Stimulated activated CD4-positive, alpha-beta T cell treated with anti-CD3 and anti-CD28 coated beads, Interleukin-12 subunit alpha, Interleukin-12 subunit beta, amount 100 ng/mL, for 4 hours (primary cell): ENCODE results near the gene ZNF700.
"Not testable (repeated sequence)": the region's sequence is repeated elsewhere in the genome, so short reads cannot be mapped to it uniquely, and the experiment has no call there.

Experiments used
- DNase-seq: peaks from one replicate; pipeline ENCODE4 v3.0.0-alpha.2; 2020

Gene ZNF700

DNA sequence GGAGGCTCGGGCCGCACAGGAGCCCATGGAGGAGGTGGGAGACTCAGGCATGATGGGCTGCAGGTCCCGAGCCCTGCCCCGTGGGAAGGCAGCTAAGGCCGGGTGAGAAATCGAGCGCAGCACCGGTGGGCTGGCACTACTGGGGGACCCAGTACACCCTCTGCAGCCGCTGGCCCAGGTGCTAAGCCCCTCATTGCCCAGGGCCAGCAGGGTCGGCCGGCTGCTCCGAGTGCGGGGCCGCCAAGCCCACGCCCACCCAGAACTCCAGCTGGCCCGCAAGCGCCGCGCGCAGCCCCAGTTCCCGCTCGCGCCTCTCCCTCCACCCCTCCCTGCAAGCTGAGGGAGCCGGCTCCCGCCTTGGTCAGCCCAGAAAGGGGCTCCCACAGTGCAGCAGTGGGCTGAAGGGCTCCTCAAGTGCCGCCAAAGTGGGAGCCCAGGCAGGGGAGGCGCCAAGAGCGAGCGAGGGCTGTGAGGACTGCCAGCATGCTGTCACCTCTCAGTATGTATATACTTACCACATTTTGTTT is 16.5 kb downstream of the ZNF700 start:
- not testable (repeated sequence) for DNase-seq

DNA sequence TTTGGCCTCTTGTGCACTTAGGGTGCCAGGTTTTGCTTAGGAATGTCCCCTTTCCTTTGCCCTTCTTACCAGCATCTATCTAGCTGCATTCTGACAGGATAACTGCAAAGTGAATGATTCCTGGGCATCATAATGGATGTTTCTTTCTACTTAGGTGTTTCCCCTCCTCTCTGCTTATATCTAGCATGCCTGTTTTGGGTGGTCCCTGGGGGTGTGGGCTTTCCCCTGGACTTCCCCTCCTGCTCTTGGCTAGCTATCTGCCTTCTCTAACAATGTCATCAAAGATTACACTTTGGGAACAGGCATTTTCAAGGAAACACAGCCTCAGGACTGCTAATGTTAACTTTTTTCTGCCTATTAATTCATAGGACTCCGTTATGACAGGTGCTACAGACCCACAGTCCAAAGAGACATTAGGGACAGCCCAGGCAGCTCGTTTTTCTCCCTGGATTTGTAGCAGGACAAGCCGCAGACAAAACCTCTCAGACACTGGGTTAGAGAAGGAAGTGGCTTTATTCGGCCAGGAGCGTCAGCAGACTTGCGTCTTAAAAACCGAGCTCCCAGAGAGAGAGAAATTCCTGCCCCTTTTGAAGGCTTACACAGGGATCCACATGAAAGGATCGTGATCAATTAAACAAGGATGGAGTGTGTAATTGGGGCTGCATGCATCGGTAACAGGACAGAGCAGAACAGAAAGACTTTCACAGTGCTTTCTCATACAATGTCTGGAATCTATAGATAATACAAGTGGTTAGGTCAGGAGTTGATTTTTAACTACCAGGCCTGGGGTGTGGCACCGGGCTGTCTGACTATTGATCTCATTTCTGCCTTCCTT is 17.3 kb downstream of the ZNF700 start:
- DNase-seq, result no peak

DNA sequence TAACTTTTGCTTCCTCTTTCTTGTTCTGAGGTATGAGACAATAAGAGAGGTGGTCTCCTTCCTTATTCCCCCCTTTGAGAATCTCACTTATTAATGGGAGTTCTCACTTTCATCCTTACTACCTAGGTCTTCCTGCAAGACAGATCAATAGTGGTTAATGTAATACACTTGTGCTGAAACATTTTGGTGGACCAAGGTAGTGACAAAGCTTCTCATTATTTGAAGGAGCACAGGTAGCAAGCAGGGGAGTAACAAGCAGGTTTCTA is 17.9 kb downstream of the ZNF700 start:
- no peak for DNase-seq

DNA sequence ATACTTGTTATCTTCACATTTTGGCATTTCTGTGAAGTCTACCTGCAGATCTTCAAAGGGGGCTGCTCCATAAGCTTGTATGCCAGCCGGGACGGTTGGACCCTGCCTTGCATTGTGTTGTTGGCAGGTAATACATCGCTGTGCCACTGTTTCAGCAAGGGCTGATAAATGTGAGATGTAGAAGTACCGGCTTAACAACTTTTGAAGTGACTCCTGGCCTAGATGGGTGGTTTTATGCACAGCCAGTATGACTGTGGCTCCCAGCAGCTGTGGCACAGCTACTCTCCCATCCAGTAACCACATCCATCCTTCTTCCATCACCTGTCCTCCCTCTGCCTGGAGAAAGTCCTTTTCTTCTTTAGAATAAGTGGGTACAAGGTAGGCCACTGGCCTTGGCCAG is 19.7 kb downstream of the ZNF700 start:
- DNase-seq, result no peak

DNA sequence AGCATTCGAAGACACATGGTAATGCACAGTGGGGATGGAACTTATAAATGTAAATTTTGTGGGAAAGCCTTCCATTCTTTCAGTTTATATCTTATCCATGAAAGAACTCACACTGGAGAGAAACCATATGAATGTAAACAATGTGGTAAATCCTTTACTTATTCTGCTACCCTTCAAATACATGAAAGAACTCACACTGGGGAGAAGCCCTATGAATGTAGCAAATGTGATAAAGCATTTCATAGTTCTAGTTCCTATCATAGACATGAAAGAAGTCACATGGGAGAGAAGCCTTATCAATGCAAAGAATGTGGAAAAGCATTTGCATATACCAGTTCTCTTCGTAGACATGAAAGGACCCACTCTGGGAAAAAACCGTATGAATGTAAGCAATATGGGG is 23.7 kb downstream of the ZNF700 start:
- DNase-seq, result no peak

DNA sequence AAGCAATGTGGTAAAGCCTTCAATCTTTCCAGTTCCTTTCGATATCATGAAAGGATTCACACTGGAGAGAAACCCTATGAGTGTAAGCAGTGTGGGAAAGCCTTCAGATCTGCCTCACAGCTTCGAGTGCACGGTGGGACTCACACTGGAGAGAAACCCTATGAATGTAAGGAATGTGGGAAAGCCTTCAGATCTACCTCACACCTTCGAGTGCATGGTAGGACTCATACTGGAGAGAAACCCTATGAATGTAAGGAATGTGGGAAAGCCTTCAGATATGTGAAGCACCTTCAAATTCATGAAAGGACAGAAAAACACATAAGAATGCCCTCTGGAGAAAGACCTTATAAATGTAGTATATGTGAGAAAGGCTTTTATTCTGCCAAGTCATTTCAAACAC is 24.3 kb downstream of the ZNF700 start:
- DNase-seq, result no peak

DNA sequence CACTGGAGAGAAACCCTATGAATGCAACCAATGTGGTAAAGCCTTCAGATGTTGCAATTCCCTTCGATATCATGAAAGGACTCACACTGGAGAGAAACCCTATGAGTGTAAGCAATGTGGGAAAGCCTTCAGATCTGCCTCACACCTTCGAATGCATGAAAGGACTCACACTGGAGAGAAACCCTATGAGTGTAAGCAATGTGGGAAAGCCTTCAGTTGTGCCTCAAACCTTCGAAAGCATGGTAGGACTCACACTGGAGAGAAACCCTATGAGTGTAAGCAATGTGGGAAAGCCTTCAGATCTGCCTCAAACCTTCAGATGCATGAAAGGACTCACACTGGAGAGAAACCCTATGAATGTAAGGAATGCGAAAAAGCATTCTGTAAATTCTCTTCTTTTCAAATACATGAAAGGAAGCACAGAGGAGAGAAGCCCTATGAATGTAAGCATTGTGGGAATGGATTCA is 24.7 kb downstream of the ZNF700 start:
- DNase-seq, result not testable (repeated sequence)

DNA sequence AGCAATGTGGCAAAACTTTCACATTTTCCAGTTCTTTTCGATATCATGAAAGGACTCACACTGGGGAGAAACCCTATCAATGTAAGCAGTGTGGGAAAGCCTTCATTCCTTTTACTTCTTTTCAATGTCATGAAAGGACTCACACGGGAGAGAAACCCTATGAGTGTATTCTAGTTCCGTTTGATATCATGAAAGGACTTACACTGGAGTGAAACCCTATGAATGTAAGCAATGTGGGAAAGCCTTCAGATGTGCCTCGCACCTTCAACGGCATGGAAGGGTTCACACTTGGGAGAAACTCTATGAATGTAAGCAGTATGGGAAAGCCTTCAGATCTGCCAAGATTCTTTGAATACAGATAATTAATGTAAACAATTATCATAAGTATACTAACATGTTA is 25.4 kb downstream of the ZNF700 start:
- DNase-seq, result no peak

DNA sequence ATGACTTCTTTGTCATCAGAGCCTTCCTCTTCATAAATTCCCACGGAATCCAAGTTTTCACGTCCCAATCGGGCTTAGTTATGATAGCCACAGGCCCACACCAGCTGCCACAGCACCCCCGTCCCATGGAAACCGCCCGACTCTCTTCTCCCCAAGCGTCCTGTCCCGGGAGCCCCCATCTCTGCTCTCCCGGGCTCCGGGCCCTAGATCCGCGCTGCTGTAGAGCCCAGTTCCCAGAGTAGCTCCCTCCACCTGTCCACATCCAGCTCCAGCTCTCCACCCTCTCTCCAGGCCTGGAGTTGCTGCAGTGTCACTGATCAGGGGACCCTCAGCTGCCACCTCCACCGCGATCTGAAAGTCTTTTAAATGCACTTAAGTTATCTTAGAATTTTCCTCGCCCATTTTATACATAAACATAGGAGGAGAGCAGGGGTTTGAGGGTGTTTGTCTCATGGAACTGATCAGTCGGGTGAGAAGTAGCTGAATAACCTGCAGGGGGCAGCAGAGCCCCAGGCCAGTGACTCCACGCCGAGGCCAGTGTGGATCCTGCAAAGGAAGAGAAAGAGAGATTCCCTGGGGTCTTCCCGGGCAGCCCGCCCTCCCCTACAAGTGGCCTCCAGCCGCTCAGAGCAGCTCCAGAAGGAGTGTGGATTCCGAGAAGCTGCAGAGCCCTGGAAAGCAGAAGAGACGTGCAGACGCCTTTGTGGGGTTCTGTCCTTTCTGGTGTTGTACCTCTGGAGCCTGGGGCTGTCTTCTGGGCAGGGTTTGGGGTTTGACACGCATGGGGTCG is 38.9 kb downstream of the ZNF700 start:
- DNase-seq, result peak; percentile 71

DNA sequence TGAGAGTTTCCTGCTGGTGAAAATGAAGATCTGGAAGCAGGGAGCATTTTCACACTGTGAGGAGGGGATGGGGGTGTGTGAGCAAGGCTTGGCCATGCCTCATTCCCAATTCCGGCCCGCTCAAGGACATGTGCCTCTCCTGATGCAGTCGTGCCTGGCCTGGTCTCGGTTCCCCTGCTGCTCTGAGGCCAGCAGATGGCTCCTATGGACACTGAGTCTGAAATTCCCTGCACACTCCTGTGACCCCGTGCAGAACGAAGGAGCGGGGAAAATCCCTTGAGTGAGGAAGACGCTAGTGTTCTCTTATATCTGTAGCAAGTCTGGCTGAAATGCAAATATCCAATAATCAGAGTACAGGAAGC is 39.6 kb downstream of the ZNF700 start:
- no peak for DNase-seq

DNA sequence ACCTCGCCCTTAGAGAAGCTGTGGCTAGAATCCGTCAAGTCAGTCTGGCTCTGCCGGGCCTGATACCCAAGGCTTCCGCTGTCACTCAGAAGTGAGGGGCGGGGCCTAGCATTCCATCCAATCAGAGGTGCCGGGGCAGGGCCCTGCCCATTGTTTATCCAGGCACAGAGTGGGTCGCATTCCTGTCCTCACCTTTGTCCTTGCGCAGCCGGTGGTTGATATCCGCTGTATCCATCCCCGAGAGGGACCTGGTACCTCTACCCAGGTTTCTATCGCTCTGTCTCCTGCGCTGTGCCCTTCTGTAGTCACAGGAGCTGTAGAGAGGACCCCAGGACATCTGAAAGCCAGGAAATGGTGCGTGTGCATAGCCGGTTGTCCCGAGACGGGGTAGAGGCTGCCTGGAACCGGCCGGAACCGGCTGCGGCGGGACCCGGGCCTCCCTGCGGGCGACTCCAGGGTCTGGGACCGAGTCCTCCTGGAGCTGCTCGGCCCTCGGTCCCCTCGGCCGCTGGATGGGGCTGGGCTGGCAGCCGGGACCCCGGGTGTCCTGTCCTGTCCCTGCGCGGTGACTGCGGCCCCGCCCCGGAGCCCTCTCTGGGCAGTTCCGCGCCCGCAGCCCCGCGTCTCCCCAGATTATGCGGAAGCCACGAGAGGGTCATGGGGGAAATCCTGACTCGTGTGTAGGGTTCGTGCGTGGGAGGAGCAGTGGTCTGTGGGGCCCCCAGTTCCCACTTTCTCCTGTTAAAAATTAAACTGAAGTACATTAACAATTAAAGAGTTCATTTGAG is 40.1 kb downstream of the ZNF700 start, which contains the start of gene ZNF763:
Gene ZNF763, plus strand, starts transcription at position 183 of the 788 bp plus-strand sequence. Its CDS starts 169 bp downstream, at position 352.
- DNase-seq, result peak; percentile 82

DNA sequence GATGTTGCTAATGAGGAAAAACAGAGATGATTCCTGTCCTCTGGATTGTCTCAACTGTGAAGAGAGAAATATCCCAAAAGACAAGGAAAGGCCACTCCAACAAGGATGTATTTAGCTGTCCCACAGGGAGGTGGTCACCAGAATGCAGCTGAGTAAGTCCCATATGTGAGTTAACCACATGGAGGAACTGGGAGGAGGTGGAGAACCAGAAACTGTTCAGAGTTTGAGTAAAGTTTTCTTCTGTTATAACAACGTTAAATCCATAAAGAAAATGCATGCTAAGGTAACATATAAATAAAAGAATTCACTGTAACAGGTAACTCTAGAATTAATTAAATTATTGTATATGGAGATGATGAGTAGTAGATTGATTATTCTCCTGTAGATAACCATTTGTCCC is 45.3 kb downstream of the ZNF700 start:
- DNase-seq, result no peak

DNA sequence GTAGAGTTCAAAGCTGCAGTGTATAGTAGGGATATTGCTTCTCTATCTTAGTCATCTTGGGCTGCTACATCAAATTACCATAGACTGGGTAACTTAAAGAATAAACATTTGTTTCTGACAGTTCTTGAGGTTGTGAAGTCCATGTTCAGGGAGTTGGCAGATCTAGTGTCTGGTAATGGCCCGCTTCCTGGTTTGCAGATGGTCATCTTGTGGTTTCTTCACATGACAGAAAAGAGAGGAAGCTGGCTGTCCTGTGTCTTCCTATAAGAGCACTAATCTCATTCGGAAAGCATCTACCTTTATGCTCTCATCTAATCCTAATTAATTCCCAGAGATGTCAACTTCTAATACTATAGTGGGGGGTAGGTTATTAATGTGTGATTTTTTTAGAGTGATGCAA is 46.1 kb downstream of the ZNF700 start:
- DNase-seq, result no peak

DNA sequence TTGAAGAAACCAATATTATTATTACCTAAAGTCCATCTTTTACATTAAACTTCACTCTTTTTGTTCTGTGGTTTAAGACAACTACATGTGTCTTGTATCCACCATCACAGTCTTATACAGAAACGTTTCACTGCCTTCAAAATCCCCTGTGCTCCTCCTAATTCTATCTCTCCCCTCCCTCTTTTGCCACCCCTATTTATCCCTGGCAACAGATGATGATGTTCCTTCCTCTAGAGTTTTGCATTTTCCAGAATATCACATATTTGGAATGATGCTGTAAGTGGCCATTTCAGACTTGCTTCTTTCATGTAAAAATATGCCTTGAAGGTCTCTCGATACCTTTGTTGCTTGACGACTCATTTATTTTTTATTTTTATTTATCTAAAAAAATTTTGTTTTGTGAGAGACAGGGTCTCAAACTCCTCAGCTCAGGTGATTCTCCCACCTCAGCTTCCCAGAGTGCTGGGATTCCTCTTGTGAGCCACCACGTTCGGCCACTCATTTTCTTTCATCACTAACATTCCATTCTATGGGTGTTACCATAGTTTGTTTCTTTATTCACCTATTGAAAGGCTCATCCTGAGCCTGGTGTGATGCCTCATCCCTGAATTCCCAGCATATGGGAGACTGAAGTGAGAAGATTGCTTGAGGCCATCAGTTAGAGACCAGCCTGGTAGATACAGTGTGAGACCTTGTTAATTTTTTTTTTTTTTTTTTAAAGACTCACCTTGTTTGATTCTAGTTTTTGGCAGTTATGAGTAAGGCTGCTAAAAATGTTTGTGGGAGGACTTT is 48.3 kb downstream of the ZNF700 start:
- DNase-seq, result no peak

DNA sequence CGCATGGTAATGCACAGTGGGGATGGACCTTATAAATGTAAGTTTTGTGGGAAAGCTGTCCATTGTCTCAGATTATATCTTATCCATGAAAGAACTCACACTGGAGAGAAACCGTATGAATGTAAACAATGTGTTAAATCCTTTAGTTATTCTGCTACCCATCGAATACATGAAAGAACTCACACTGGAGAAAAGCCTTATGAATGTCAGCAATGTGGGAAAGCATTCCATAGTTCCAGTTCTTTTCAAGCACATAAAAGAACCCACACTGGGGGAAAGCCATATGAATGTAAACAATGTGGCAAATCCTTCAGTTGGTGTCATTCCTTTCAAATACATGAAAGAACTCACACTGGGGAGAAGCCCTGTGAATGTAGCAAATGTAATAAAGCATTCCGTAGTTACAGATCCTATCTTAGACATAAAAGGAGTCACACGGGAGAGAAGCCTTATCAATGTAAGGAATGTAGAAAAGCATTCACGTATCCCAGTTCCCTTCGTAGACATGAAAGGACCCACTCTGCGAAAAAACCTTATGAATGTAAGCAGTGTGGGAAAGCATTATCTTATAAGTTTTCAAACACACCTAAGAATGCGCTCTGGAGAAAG is 53.7 kb downstream of the ZNF700 start:
- no peak for DNase-seq

DNA sequence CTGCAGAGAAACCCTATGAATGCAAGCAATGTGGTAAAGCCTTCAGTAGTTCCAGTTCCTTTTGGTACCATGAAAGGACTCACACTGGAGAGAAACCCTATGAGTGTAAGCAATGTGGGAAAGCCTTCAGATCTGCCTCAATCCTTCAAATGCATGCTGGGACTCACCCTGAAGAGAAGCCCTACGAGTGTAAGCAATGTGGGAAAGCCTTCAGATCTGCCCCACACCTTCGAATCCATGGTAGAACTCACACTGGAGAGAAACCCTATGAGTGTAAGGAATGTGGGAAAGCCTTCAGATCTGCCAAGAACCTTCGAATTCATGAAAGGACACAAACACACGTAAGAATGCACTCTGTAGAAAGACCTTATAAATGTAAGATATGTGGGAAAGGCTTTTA is 54.6 kb downstream of the ZNF700 start:
- DNase-seq, result no peak

DNA sequence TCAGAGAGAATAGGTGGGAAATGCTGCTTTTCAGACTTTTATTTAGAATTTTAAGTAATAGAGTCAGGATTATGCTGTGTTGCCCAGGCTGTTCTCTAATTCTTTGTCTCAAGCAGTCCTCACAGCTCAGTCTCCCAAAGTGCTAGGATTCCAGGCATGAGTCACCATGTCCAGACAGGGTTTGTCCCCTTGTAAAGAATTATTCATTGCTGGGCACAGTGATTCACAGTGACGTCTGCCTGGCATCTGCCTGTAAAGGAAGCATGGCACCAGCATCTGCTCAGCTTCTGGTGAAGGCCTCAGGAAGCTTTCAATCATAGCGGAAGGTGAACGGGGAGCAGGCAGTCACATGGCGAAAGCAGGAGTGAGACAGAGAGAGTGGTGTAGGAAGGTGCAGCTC is 57.6 kb downstream of the ZNF700 start:
- no peak for DNase-seq

DNA sequence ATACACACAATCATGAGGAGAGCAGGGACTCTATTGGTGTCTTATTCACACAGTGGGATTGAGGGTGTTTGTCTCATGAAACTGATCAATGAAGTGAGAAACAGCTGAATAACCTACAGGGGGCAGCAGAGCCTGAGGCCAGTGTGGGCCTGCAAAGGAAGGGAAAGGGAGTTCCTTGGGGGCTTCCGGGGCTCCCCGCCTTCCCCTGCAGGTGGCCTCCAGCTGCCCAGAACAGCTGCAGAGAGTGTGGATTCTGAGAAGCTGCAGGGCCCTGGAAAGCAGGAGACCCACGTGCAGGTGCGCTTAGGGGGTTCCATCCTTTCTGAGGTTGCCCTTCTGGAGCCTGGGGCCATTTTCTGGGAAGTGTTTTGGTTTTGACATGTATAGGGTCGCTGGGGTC is 60.1 kb downstream of the ZNF700 start:
- DNase-seq, result no peak

DNA sequence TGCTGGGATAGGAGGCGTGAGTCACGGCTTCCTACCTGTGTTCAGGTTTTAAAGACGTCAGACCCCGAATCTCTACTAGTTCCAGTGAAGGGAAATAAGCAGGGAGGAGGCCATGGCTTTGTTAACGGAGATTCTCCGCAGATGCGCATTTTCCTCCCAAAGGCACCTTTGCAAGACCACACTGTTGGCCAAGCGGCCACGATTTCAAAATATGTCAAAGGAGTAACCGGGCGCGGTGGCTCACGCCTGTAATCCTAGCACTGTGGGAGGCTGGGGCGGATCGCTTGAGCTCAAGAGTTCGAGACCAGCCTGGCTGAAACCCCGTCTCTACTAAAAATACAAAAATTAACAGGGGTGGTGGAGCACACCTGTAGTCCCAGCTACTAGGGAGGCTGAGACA is 61.8 kb downstream of the ZNF700 start:
- no peak for DNase-seq

DNA sequence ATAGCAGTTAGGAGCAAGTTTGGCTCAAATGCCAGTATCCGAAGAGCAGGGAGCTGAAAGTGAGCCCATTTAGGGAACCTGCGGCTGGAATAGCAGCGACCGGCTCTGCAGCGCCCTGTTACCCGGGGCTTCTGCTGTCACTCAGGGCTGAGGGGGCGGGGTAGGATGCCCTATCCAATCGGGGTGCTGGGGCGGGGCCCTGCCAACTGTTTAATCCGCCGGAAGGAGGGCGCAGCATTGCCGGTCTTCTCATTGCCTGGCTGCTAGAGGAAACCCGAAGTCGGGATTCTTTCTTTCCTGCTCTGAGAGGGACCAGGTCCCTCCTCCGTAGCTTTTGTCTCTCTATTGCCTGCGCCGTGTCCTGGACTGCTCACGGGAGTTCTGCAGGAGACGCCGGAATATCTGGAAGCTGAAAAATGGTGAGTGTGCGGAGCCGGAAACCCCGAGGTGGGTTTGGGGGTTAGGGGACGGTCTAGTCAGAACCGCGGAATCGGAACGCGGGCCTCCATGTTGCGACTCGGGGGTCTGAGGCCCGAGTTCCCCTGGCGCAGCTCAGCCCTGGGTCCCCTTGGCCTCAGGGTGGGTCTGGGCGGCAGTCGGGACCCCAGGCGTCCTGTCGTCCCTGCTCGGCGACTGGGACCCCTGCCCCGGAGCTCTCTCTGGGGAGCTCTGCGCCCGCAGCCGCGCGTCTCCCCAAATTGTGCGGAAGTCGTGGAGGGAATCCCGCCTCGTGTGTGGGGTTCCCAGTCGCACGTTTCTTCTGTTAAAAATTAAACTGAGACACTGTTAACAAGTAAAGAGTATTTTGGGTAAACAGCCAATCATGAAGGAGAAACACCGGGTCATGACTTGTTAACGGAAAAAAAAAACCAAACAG is 62.7 kb downstream of the ZNF700 start:
- peak; percentile 92 for DNase-seq

DNA sequence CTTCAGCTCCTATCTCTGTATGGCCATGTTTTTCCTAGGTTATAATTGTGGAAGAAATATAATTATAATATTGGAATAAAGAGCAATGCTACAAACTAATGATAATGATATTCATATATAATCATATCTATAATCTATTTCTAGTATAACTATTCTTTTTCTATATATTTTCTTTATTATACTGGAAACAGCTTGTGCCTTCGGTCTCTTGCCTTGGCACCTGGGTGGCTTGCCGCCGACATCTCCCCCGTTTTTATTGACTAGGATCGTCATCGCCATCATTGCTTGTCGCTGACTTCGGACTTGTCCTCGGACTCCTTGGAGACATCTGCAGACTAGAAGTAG is 64.2 kb downstream of the ZNF700 start:
- DNase-seq, result no peak
